Endothelial cell of umbilical vein (primary cell): Measurements from ENCODE around the gene CMPK2. TPM values are rescaled to one million over a fixed set of nuclear protein-coding genes. Genes with fewer than 3 reads are reported as not detected.

Experiments
- BruUV-seq: library from RNA; stranded (reverse); fragments of 400-500 nt; replicated peaks from 2 replicates; lab custom pipeline; 2021; lab: Mats Ljungman, UMichigan
- CTCF ChIA-PET: fragments of 300-600, 350-600 bp; sonication (Branson Sonifier 250); formaldehyde crosslinking; loops from one replicate; lab custom pipeline; 2021; ENCODE audit warnings: antibody characterized with exemption, inconsistent platforms; lab: Charles Lee
- POLR2A ChIA-PET: fragments of 300-600, 350-600 bp; sonication (Branson Sonifier 250); formaldehyde crosslinking; loops from one replicate; lab custom pipeline; 2021; ENCODE audit warnings: antibody characterized with exemption, inconsistent platforms; lab: Charles Lee
- DNase-seq: peaks from one replicate; pipeline ENCODE4 v3.0.0-alpha.2; 2011; ENCODE audit warnings: low read depth, low spot score
- FAIRE-seq: peaks from 2 replicates; lab custom pipeline; 2011; peaks lifted over from hg19 to GRCh38; lab: Jason Lieb, UNC
- H2AFZ ChIP-seq: 2 replicates; pipeline ENCODE4 v1.6.0; 2012; ENCODE audit warnings: low read depth, low read length, control low read depth, inconsistent platforms
- H3K27ac ChIP-seq: 2 replicates; pipeline ENCODE4 v1.5.1; 2011; ENCODE audit warnings: low read depth, mild to moderate bottlenecking, control low read depth, low read length, moderate library complexity; ENCODE audit not compliant: insufficient read depth
- H3K27me3 ChIP-seq, 2 experiments: 2 replicates each; pipeline versions ENCODE4 v1.6.0 to v1.6.1; 2011; ENCODE audit warnings: low read length in 2 of 2, mixed read lengths in 1 of 2; ENCODE audit not compliant: control insufficient read depth in 2 of 2, insufficient read depth in 2 of 2
- H3K36me3 ChIP-seq, 2 experiments: 2 replicates in 1 of 2; 3 replicates in 1 of 2; pipeline ENCODE4 v1.5.1; 2011; ENCODE audit warnings: low read length in 2 of 2, mild to moderate bottlenecking in 1 of 2, moderate library complexity in 1 of 2; ENCODE audit not compliant: control insufficient read depth in 2 of 2, insufficient read depth in 2 of 2; ENCODE audit errors: extremely low read depth in 1 of 2
- H3K4me1 ChIP-seq: 3 replicates; pipeline ENCODE4 v1.5.1; 2011; ENCODE audit warnings: mild to moderate bottlenecking, low read length; ENCODE audit not compliant: control insufficient read depth, insufficient read depth; ENCODE audit errors: extremely low read depth
- H3K4me2 ChIP-seq: 2 replicates; pipeline ENCODE4 v1.6.1; 2011; ENCODE audit warnings: low read length, control low read depth, mixed read lengths; ENCODE audit not compliant: insufficient read depth
- H3K4me3 ChIP-seq, 3 experiments: fragments of 200-600 bp in 1 of 3; sonication (generic), shearing (Covaris generic) in 1 of 3; replicated peaks in 1 of 3; 2 replicates each; pipeline ENCODE4 v1.5.1; 2011 to 2016; ENCODE audit warnings: control low read depth in 3 of 3, low read length in 3 of 3, mild to moderate bottlenecking in 2 of 3, inconsistent platforms in 1 of 3, low read depth in 1 of 3, moderate library complexity in 1 of 3; ENCODE audit not compliant: insufficient read depth in 1 of 3
- H3K79me2 ChIP-seq: 2 replicates; pipeline ENCODE4 v1.6.0; 2012; ENCODE audit warnings: low read length, inconsistent platforms; ENCODE audit not compliant: control insufficient read depth, insufficient read depth
- H3K9ac ChIP-seq: replicated peaks from 2 replicates; pipeline ENCODE3; 2011; ENCODE audit warnings: low read length, control low read depth; ENCODE audit not compliant: insufficient read depth; ENCODE audit errors: extremely low read depth
- H3K9me1 ChIP-seq: replicated peaks from 3 replicates; pipeline ENCODE4 v1.6.0; 2011; ENCODE audit warnings: mild to moderate bottlenecking, low read length; ENCODE audit not compliant: control insufficient read depth, insufficient read depth; ENCODE audit errors: extremely low read depth
- H3K9me3 ChIP-seq: replicated peaks from 2 replicates; pipeline ENCODE4 v1.5.1; 2012; ENCODE audit warnings: low read length, inconsistent platforms; ENCODE audit not compliant: control insufficient read depth, insufficient read depth
- H4K20me1 ChIP-seq: replicated peaks from 2 replicates; pipeline ENCODE3; 2011; ENCODE audit warnings: mild to moderate bottlenecking, low read length; ENCODE audit not compliant: control insufficient read depth, insufficient read depth; ENCODE audit errors: extremely low read depth
- EZH2 ChIP-seq: IDR thresholded peaks from 2 replicates; pipeline ENCODE4 v1.6.1; 2012; ENCODE audit warnings: borderline replicate concordance, low read depth, mild to moderate bottlenecking, moderate library complexity, low read length, inconsistent platforms; ENCODE audit not compliant: severe bottlenecking
- MYC ChIP-seq: IDR thresholded peaks from one replicate; pipeline ENCODE4 v1.6.1; 2011; ENCODE audit warnings: mild to moderate bottlenecking, low read depth, low read length
- dilution Hi-C: fragments of 300-500 bp; cut with MboI; formaldehyde crosslinking; loops from one replicate; pipeline ENCODE4 v1.15.0; 2019; ENCODE audit warnings: low sequenced_read_pairs; ENCODE audit not compliant: extremely low pct_ligation_motif_present
- intact Hi-C: fragments of 100-400 bp; cut with micrococcal nuclease; formaldehyde crosslinking; loops from one replicate; pipeline ENCODE4 v1.10.0; 2022
- polyA plus RNA-seq, 4 experiments: library from polyadenylated mRNA; depleted of rRNA in 3 of 4; stranded (reverse) in 3 of 4; unstranded in 1 of 4; fragments of >200 nt; gene quantifications; 2 replicates each; pipeline versions ENCODE4 v1.2.1 to v1.2.3, GENCODE V29; 2011 to 2012; ENCODE audit warnings: missing spikeins in 1 of 4
- total RNA-seq: library from RNA; stranded (reverse); gene quantifications from 2 replicates; pipeline ENCODE4 v1.2.3, GENCODE V29; 2021
- TF ChIP-seq, protein P1 (sequence below): IDR thresholded peaks from 2 replicates; pipeline ENCODE4 v1.6.1; 2011; ENCODE audit not compliant: insufficient read depth, insufficient read length
- TF ChIP-seq, protein P2 (sequence below), 2 donors: IDR thresholded peaks; 1 replicate in 1 of 2; 2 replicates in 1 of 2; pipeline ENCODE4 v1.5.1; 2011; ENCODE audit warnings: low read length in 2 of 2, mild to moderate bottlenecking in 2 of 2, moderate library complexity in 2 of 2, control low read depth in 1 of 2, inconsistent platforms in 1 of 2, low read depth in 1 of 2; ENCODE audit not compliant: insufficient read depth in 1 of 2; ENCODE audit errors: extremely low read depth in 1 of 2

The CMPK2 gene
- total and polyA plus RNA-seq, 2 donors (not counting 3 experiments of a cell fraction or from before 2014, with no cell fraction given), result 0.15 to 0.69 TPM

DNA sequence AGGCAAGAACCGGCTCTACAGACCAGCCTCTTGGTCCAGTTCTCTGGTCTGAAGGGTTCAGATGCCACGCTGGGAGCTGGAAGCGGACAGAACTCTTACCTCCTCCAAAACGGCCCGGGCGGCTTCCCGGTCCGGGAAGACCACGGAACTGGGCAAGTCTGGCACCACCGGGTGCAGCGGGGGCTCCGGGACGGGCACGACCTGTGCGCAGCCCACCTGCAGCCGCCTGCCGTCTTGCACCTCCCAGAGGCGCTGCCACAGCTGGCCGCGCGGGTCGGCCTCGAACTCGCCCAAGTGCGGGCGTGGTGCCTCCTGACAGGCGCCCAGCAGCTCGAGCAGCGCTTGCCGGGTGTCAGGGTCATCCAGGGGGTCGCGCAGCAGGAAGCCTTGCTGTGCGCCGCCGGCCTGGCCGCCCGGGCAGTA lies 773 bp downstream of the CMPK2 start:
- TF ChIP-seq, protein P1, sequence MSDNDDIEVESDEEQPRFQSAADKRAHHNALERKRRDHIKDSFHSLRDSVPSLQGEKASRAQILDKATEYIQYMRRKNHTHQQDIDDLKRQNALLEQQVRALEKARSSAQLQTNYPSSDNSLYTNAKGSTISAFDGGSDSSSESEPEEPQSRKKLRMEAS, result no peak
- no peak for TF ChIP-seq EZH2
- Histone ChIP-seq H3K9me1 (no peaks in the 10 kb centered on the region), H3K79me2 (no peaks in the 10 kb centered on the region), H2AFZ (peak overlapping the region; percentile 16), H3K27me3 (peaks cover 4 to 7% of the 10 kb centered on the region in 2 experiments), H3K4me2 (peak overlapping the region; percentile 29), H3K4me1 (peaks cover 4% of the 10 kb centered on the region), H3K27ac (no peak overlapping the region), H3K9ac (no peak overlapping the region), H3K9me3 (no peaks in the 10 kb centered on the region), H3K4me3 (peak overlapping the region in 1 of 3 experiments; percentile 55), H3K36me3 (no peaks in the 10 kb centered on the region), H4K20me1 (no peaks in the 10 kb centered on the region)
- dilution Hi-C loops, result no loop called here
- FAIRE-seq (no peak), DNase-seq (no peak)
- POLR2A ChIA-PET, result no interaction called here
- CTCF ChIA-PET, result interaction anchor here (1.4 to 2.1 kb wide), 2 partner anchors 32 to 180 kb away, joined by 4 to 8 read pairs; no protein-coding TSS in a partner anchor
- intact Hi-C loops, result loop anchor here (1.0 kb wide), 1 partner anchor 39 kb away; no protein-coding TSS in a partner anchor
- BruUV-seq, result no TSS peak

DNA sequence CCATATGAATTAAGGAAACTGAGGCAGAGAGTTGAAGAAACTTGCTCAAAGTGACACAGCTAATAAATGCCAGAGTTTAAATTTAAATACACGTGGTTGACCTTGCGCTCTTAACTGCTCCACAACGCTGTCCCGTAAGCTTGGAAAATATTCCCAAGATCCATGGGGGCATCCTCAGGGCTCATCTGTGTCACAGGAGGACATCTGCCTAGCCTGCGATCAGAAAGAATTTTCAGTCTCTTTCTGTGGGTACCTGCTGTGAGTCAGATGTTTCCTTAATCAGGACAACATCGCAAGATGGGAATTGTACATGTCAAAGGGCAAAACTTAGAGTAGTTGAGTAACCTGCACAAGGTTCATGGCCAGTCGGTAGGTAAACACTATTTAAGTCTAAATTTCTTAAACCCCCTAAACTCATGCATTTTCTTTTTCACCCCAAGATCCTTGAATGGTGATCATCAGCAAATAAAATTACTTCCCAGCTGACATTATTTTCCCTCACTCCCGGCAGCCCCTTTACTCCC lies 1.4 kb downstream of the CMPK2 start:
- Histone ChIP-seq H4K20me1 (no peaks in the 10 kb centered on the region), H3K36me3 (no peaks in the 10 kb centered on the region), H3K4me1 (peaks cover 4% of the 10 kb centered on the region), H3K4me2 (no peak overlapping the region), H3K79me2 (no peaks in the 10 kb centered on the region), H3K9ac (no peak overlapping the region), H2AFZ (no peak overlapping the region), H3K9me3 (no peaks in the 10 kb centered on the region), H3K9me1 (no peaks in the 10 kb centered on the region), H3K4me3 (no peak overlapping the region), H3K27me3 (peaks cover 4 to 5% of the 10 kb centered on the region in 2 experiments), H3K27ac (no peak overlapping the region)
- BruUV-seq, result no TSS peak
- FAIRE-seq, result no peak
- POLR2A ChIA-PET, result no interaction called here
- intact Hi-C loops (no loop called here), dilution Hi-C loops (no loop called here)
- no peak for DNase-seq
- CTCF ChIA-PET, result interaction anchor here (2.1 kb wide), 1 partner anchor 180 kb away, joined by 8 read pairs; no protein-coding TSS in a partner anchor
- no peak for TF ChIP-seq MYC
- TF ChIP-seq EZH2, result no peak
- TF ChIP-seq, protein P2, sequence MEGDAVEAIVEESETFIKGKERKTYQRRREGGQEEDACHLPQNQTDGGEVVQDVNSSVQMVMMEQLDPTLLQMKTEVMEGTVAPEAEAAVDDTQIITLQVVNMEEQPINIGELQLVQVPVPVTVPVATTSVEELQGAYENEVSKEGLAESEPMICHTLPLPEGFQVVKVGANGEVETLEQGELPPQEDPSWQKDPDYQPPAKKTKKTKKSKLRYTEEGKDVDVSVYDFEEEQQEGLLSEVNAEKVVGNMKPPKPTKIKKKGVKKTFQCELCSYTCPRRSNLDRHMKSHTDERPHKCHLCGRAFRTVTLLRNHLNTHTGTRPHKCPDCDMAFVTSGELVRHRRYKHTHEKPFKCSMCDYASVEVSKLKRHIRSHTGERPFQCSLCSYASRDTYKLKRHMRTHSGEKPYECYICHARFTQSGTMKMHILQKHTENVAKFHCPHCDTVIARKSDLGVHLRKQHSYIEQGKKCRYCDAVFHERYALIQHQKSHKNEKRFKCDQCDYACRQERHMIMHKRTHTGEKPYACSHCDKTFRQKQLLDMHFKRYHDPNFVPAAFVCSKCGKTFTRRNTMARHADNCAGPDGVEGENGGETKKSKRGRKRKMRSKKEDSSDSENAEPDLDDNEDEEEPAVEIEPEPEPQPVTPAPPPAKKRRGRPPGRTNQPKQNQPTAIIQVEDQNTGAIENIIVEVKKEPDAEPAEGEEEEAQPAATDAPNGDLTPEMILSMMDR (IDR thresholded peaks at IDR 0.05; ENCODE audit: extremely low read depth in 1 of 2, insufficient read depth in 1 of 2, low read depth in 1 of 2, low read length in 2 of 2), result no peak
- TF ChIP-seq, protein P1, result no peak
